ENCODE data around the gene SUMO4.

DNA sequence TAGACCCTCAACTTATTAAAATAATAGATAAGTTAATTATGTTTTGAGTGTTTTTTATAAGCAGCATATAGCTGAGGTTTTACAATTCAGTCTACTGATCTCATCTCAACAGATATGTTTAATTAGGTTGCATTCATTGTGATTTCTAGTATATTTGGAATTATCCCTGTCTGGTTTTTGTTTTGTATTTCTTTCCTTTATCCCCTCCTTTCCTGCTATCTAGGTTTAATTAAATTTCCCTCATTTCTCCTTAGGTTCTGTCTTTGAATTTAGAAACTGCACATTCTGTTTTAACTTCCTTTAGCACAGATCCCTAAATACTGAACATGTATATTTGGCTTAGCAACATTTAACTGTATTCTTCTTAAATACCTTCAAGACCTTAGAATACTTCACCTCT lies 4.9 kb upstream of the SUMO4 start:
- TF ChIP-seq GATA2 (CRISPR knock-in tag; IDR thresholded peaks at IDR 0.05) (peak; percentile 47), NFIC (IDR thresholded peaks at IDR 0.05; ENCODE audit: borderline replicate concordance) (no peak), TEAD4 (IDR thresholded peaks at IDR 0.05; ENCODE audit: borderline replicate concordance, insufficient read depth) (no peak), JUND (IDR thresholded peaks at IDR 0.05) (no peak), NRF1 (IDR thresholded peaks at IDR 0.05; ENCODE audit: low read depth, low read length) (no peak), RAD21 (IDR thresholded peaks at IDR 0.05; ENCODE audit: low read length) (no peak)
- TF ChIP-seq, protein P1, sequence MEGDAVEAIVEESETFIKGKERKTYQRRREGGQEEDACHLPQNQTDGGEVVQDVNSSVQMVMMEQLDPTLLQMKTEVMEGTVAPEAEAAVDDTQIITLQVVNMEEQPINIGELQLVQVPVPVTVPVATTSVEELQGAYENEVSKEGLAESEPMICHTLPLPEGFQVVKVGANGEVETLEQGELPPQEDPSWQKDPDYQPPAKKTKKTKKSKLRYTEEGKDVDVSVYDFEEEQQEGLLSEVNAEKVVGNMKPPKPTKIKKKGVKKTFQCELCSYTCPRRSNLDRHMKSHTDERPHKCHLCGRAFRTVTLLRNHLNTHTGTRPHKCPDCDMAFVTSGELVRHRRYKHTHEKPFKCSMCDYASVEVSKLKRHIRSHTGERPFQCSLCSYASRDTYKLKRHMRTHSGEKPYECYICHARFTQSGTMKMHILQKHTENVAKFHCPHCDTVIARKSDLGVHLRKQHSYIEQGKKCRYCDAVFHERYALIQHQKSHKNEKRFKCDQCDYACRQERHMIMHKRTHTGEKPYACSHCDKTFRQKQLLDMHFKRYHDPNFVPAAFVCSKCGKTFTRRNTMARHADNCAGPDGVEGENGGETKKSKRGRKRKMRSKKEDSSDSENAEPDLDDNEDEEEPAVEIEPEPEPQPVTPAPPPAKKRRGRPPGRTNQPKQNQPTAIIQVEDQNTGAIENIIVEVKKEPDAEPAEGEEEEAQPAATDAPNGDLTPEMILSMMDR (IDR thresholded peaks at IDR 0.05): no peak
